Measurements from ENCODE around the gene EEF2K. TPM values are rescaled to one million over a fixed set of nuclear protein-coding genes. Genes with fewer than 3 reads are reported as not detected.

Gene EEF2K
- total and polyA plus RNA-seq, 2 of the 13 experiments (the other 11 are each of a cell fraction or from before 2014, with no cell fraction given), result 22.0 to 23.8 TPM

DNA sequence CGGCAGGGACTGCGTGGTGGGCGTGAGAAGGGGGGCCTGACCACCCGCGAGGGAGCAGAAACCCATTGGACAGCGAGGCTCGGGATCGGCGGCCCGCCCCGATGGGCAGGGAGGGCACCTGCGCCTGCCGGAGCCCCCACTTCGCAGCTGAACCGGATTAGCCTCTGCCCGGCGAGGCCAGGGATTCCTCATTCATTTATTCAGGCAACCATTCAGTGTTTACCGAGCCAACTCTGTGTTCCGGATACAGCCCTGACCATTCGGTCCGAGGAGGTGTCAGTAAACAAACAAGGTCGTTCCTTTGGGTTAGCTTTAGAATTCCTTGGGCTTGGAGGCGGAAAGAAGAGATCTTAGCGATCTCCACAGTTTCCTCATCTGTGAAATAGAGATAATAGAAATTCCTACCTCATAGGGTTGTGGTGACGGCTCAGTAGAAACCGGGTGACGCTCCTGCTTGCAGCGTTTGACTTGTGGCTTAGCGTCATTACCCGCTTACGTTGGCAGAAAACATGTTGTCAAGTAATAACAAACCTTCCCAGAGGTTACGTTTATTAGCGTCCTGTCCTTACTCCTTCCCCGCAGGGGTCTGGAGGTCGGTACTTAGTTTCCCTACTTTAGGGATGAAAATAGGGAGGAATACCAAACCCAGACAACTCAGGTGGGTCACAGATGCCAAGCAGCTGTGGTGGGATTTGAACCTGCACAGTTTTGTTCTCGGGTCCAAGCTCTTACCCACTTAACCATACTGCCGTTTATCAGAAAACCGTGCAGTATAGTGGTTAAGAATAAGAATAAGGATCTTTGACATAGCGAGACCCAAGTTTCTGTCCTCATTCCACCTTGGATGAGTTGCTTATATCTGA, 92.0 kb downstream of the EEF2K start (continued):
- TF ChIP-seq GATAD1 (CRISPR knock-in tag; IDR thresholded peaks at IDR 0.05) (no peak), KDM4B (CRISPR knock-in tag; IDR thresholded peaks at IDR 0.05) (0 out of 2 replicates have a peak, but pooled peaks have one; percentile 1), NFYC (CRISPR knock-in tag; IDR thresholded peaks at IDR 0.05) (no peak), REPIN1 (CRISPR knock-in tag; IDR thresholded peaks at IDR 0.05; ENCODE audit: borderline replicate concordance, low read depth) (no peak; the same call in 1 of the 2 replicates), ZNF275 (CRISPR knock-in tag; IDR thresholded peaks at IDR 0.05; ENCODE audit: borderline replicate concordance) (no peak), YEATS4 (CRISPR knock-in tag; IDR thresholded peaks at IDR 0.05; ENCODE audit: borderline replicate concordance) (no peak), RXRA (CRISPR knock-in tag; IDR thresholded peaks at IDR 0.05) (no peak; the same call in 1 of the 2 replicates), PAX8 (CRISPR knock-in tag; IDR thresholded peaks at IDR 0.05; ENCODE audit: borderline replicate concordance) (0 out of 2 replicates have a peak, but pooled peaks have one; percentile 4), DNMT3B (CRISPR knock-in tag; conservative IDR thresholded peaks at IDR 0.05) (no peak; the same call in 1 of the 2 replicates), NFRKB (IDR thresholded peaks at IDR 0.05) (no peak), TFDP2 (CRISPR knock-in tag; IDR thresholded peaks at IDR 0.05) (0 out of 2 replicates have a peak, but pooled peaks have one; percentile 9), CREB1 (IDR thresholded peaks at IDR 0.05) (peak; percentile 88), CREB1 (CRISPR knock-in tag; IDR thresholded peaks at IDR 0.05) (peak; percentile 79), ZBTB20 (CRISPR knock-in tag; IDR thresholded peaks at IDR 0.05; ENCODE audit: borderline replicate concordance, low read depth) (peak; percentile 57; the same call in 1 of the 2 replicates), ZNF460 (CRISPR knock-in tag; IDR thresholded peaks at IDR 0.05; ENCODE audit: borderline replicate concordance) (no peak), MAF1 (CRISPR knock-in tag; IDR thresholded peaks at IDR 0.05; ENCODE audit: borderline replicate concordance) (peak; percentile 98), KLF16 (CRISPR knock-in tag; IDR thresholded peaks at IDR 0.05) (peak; percentile 2 to 58; a peak in 1 of 4 replicates), ZC3H13 (CRISPR knock-in tag; IDR thresholded peaks at IDR 0.05) (no peak; the same call in 1 of the 2 replicates), ZNF331 (CRISPR knock-in tag; IDR thresholded peaks at IDR 0.05) (peak; percentile 75), FUBP1 (CRISPR knock-in tag; IDR thresholded peaks at IDR 0.05; ENCODE audit: borderline replicate concordance) (no peak), ZNF256 (CRISPR knock-in tag; conservative IDR thresholded peaks at IDR 0.05) (peak; percentile 80), ZNF335 (CRISPR knock-in tag; IDR thresholded peaks at IDR 0.05) (no peak), ZNF296 (CRISPR knock-in tag; conservative IDR thresholded peaks at IDR 0.05) (no peak), BRF2 (CRISPR knock-in tag; IDR thresholded peaks at IDR 0.05) (no peak), ZNF501 (CRISPR knock-in tag; IDR thresholded peaks at IDR 0.05) (no peak)

All from HepG2 (cell line).